ENCODE data around the gene LMNTD2. TPM values are rescaled to one million over a fixed set of nuclear protein-coding genes. Genes with fewer than 3 reads are reported as not detected.

Gene LMNTD2
- total RNA-seq, 1 donor from 2014 or later = 1.1 TPM

GRCh38 chr11:507727-508515 is 52.6 kb downstream of the LMNTD2 start:
- peaks cover 9% of the 10 kb centered on the region for H3K36me3 Mint-ChIP-seq
- peak overlapping the region; percentile 78 for H2AFZ ChIP-seq (replicated peaks)

GRCh38 chr11:506995-507726 is 53.4 kb downstream of the LMNTD2 start, which contains the start of gene RNH1:
Gene RNH1, minus strand, starts transcription at chr11:507242. Its CDS starts 5,080 bp downstream, at chr11:502162.
- H3K4me3 ChIP-seq = peak within 1 kb of the TSS; percentile 82
- no peak within 1 kb of the TSS for H3K27ac Mint-ChIP-seq
- H3K4me3 Mint-ChIP-seq = peak within 1 kb of the TSS; percentile 97
- H3K9ac ChIP-seq = peak within 1 kb of the TSS; percentile 61
- peaks cover 6% of the 10 kb centered on the region for H3K4me1 ChIP-seq
- no peaks in the 10 kb centered on the region for H3K27me3 ChIP-seq
- peaks cover 19% of the 10 kb centered on the region for H4K20me1 ChIP-seq (ENCODE audit: low read depth)
- peak within 1 kb of the TSS; percentile 93 for H3K27ac ChIP-seq
- peaks cover 28% of the 10 kb centered on the region for H3K79me2 ChIP-seq (ENCODE audit: low read depth)
- no peaks in the 10 kb centered on the region for H3K27me3 Mint-ChIP-seq (ENCODE audit: insufficient read depth, low read depth)
- DNase-seq (ENCODE audit: low spot score) = peak; percentile 98
- H3K9me3 Mint-ChIP-seq = no peaks in the 10 kb centered on the region
- peaks cover 14% of the 10 kb centered on the region for H3K4me1 Mint-ChIP-seq
- TF ChIP-seq CTCF (IDR thresholded peaks at IDR 0.05) = no peak
- no peak for TF ChIP-seq EZH2 (IDR thresholded peaks at IDR 0.05)
- no peak for TF ChIP-seq EZH2phosphoT487 (IDR thresholded peaks at IDR 0.05)
- peaks cover 12% of the 10 kb centered on the region for H3F3A ChIP-seq (ENCODE audit: low read depth)
- no peaks in the 10 kb centered on the region for H3K9me3 ChIP-seq (ENCODE audit: low read depth)
- no peaks in the 10 kb centered on the region for H3K36me3 ChIP-seq
- peak within 1 kb of the TSS; percentile 89 for H2AFZ ChIP-seq (replicated peaks)
- H3K4me2 ChIP-seq = peak within 1 kb of the TSS; percentile 94
- peaks cover 8% of the 10 kb centered on the region for H3K36me3 Mint-ChIP-seq

More at GRCh38 chr11:507727-508515, 52.6 kb downstream of the LMNTD2 start:
- Histone ChIP-seq H3K4me1 (peaks cover 6% of the 10 kb centered on the region), H3K9me3 (ENCODE audit: low read depth) (no peaks in the 10 kb centered on the region), H3K79me2 (ENCODE audit: low read depth) (peaks cover 28% of the 10 kb centered on the region), H3K36me3 (no peaks in the 10 kb centered on the region), H3K4me3 (peak overlapping the region; percentile 82), H3K4me2 (peak overlapping the region; percentile 91), H3F3A (ENCODE audit: low read depth) (peaks cover 12% of the 10 kb centered on the region), H4K20me1 (ENCODE audit: low read depth) (peaks cover 19% of the 10 kb centered on the region), H3K27me3 (no peaks in the 10 kb centered on the region), H3K9ac (peak overlapping the region; percentile 56), H3K27ac (no peak overlapping the region)
- H3K27me3 Mint-ChIP-seq (ENCODE audit: insufficient read depth, low read depth) = no peaks in the 10 kb centered on the region
- H3K4me1 Mint-ChIP-seq = peaks cover 14% of the 10 kb centered on the region
- TF ChIP-seq CTCF (IDR thresholded peaks at IDR 0.05) (no peak), EZH2phosphoT487 (IDR thresholded peaks at IDR 0.05) (no peak)
- H3K4me3 Mint-ChIP-seq = peak overlapping the region; percentile 97
- no peak for DNase-seq (ENCODE audit: low spot score)
- no peaks in the 10 kb centered on the region for H3K9me3 Mint-ChIP-seq
- no peak overlapping the region for H3K27ac Mint-ChIP-seq

GRCh38 chr11:506238-506994 is 54.1 kb downstream of the LMNTD2 start:
- peak overlapping the region; percentile 93 for H3K27ac ChIP-seq
- peak; percentile 99 for DNase-seq (ENCODE audit: low spot score)
- no peaks in the 10 kb centered on the region for H3K36me3 ChIP-seq
- H3K9ac ChIP-seq = peak overlapping the region; percentile 61
- H3K36me3 Mint-ChIP-seq = peaks cover 5% of the 10 kb centered on the region
- H3K4me3 ChIP-seq = peak overlapping the region; percentile 82
- peak overlapping the region; percentile 97 for H3K4me3 Mint-ChIP-seq
- peak overlapping the region; percentile 89 for H2AFZ ChIP-seq (replicated peaks)
- H4K20me1 ChIP-seq (ENCODE audit: low read depth) = peaks cover 19% of the 10 kb centered on the region
- H3K27me3 Mint-ChIP-seq (ENCODE audit: insufficient read depth, low read depth) = no peaks in the 10 kb centered on the region
- peaks cover 6% of the 10 kb centered on the region for H3K4me1 ChIP-seq
- H3K4me2 ChIP-seq = peak overlapping the region; percentile 94
- H3K27ac Mint-ChIP-seq = no peak overlapping the region
- peaks cover 28% of the 10 kb centered on the region for H3K79me2 ChIP-seq (ENCODE audit: low read depth)
- no peaks in the 10 kb centered on the region for H3K27me3 ChIP-seq
- no peaks in the 10 kb centered on the region for H3K9me3 ChIP-seq (ENCODE audit: low read depth)
- no peaks in the 10 kb centered on the region for H3K9me3 Mint-ChIP-seq
- peaks cover 14% of the 10 kb centered on the region for H3K4me1 Mint-ChIP-seq
- H3F3A ChIP-seq (ENCODE audit: low read depth) = peaks cover 12% of the 10 kb centered on the region
- TF ChIP-seq EZH2 (IDR thresholded peaks at IDR 0.05) (no peak), EZH2phosphoT487 (IDR thresholded peaks at IDR 0.05) (no peak), CTCF (IDR thresholded peaks at IDR 0.05) (peak; percentile 17)

Measured in neural progenitor cell (in vitro differentiated cells).